H1 (cell line): ENCODE measurements around the gene MATN1. TPM values are rescaled to one million over a fixed set of nuclear protein-coding genes. Genes with fewer than 3 reads are reported as not detected.

Source experiments
- SP1 ChIP-seq: IDR thresholded peaks from 2 replicates; pipeline ENCODE4 v1.6.1; 2011; ENCODE audit warnings: low read depth, low read length
- polyA plus RNA-seq, 7 experiments: library from polyadenylated mRNA; depleted of rRNA in 3 of 7; stranded (reverse) in 5 of 7; unstranded in 2 of 7; fragments of >200 nt in 5 of 7; fragments of 200-250 nt in 2 of 7; gene quantifications; 1 replicate in 5 of 7; 2 replicates in 1 of 7; 4 replicates in 1 of 7; pipeline versions ENCODE4 v1.2.1 to v1.2.3, GENCODE V29; 2011 to 2013; ENCODE audit warnings: missing spikeins in 2 of 7, mixed read lengths in 2 of 7
- total RNA-seq: library from RNA; stranded (reverse); fragmentation: NEBNext Ultra II Directional; extraction: Animal tissue kit (Norgen Biotek cat#: 25700); gene quantifications from 2 replicates; pipeline ENCODE4 v1.2.1, GENCODE V29; 2021
- TF ChIP-seq, protein P1 (sequence below): IDR thresholded peaks from 2 replicates; pipeline ENCODE4 v1.6.1; 2012; ENCODE audit warnings: inconsistent platforms

MATN1 gene
- total and polyA plus RNA-seq, 2 of the 8 experiments (the other 6 are each of a cell fraction or from before 2014, with no cell fraction given), result 0.12 to 0.28 TPM

DNA sequence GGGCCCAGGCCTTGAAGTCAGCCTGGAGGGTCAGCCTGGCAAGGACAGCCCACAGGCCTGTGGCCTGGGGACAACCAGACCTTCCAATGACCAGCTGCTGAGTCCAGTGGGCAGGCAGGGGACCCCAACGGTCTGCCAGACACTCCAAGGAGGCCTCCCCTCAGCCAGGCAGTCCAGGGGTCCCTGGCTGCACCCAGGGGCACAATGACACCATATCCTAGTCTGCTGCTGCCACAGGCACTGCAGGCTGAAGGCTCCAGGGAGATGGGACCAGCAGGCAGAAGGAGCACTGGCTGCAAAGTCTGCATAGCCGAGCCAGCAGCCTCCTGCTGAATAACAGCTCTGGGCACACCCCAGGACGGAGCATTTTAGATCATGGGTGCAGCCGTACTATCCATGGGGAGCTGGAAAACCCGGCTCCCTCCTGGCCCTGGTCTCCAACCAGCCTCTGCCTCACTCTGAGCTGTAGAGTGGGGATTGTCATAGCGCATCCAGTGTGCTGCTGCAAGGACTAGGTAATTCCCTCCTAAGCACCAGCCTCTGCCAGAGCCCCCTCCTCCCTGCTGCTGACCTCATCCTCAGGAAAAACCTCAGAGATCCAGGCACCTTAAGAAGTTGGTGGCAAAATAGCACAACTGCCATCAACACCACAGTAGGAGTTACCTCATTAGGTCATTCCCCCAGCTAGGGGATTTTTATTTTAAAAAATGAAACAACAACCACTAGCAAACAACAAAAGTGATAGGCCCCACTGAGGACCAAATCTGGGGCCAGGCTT, 39.0 kb upstream of the MATN1 start (continued):
- TF ChIP-seq, protein P1, sequence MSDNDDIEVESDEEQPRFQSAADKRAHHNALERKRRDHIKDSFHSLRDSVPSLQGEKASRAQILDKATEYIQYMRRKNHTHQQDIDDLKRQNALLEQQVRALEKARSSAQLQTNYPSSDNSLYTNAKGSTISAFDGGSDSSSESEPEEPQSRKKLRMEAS, result no peak
- TF ChIP-seq SP1, result no peak
